T-helper 17 cell (primary cell): ENCODE data around the gene LAMTOR4. TPM values are rescaled to one million over a fixed set of nuclear protein-coding genes. Genes with fewer than 3 reads are reported as not detected.
"Not testable (repeated sequence)": the region's sequence is repeated elsewhere in the genome, so short reads cannot be mapped to it uniquely, and the experiment has no call there.

Source experiments
- ATAC-seq: fragments of 150-1000 bp; cut with Tn5 transposase; 2 replicates; pipeline ENCODE4 v1.10.0; 2021; ENCODE audit warnings: mild to moderate bottlenecking, moderate library complexity
- DNase-seq, 3 donors: peaks; one replicate each; pipeline versions ENCODE4 v3.0.0 to v3.0.0-alpha.2; 2020 to 2021
- H3K9me3 ChIP-seq: one replicate; pipeline ENCODE4 v1.7.0; 2013; ENCODE audit warnings: low read length, mild to moderate bottlenecking; ENCODE audit not compliant: control insufficient read depth, poor library complexity, severe bottlenecking
- H3K27ac Mint-ChIP-seq: one replicate; pipeline ENCODE4 v1.8.0; 2022; ENCODE audit warnings: mild to moderate bottlenecking, moderate library complexity, mixed read lengths
- H3K27me3 Mint-ChIP-seq: one replicate; pipeline ENCODE4 v1.8.0; 2022; ENCODE audit warnings: mixed read lengths
- H3K36me3 Mint-ChIP-seq: one replicate; pipeline ENCODE4 v1.8.0; 2022; ENCODE audit warnings: low read depth, mixed read lengths
- H3K4me1 Mint-ChIP-seq: one replicate; pipeline ENCODE4 v1.8.0; 2022; ENCODE audit warnings: mild to moderate bottlenecking, mixed read lengths
- H3K4me3 Mint-ChIP-seq: one replicate; pipeline ENCODE4 v1.8.0; 2022; ENCODE audit warnings: mild to moderate bottlenecking, moderate library complexity, mixed read lengths
- total RNA-seq, 4 donors: library from RNA in 2 of 4; stranded (reverse) in 2 of 4; gene quantifications; one replicate each; pipeline ENCODE4 v1.2.3 and lab custom pipeline; 2022 to 2026

LAMTOR4 gene
- total RNA-seq, 2 donors from 2014 or later = 124 to 135 TPM

GRCh38 chr7:100195222-100195621, 46.5 kb downstream of the LAMTOR4 start:
- H3K4me3 Mint-ChIP-seq = no peak overlapping the region
- DNase-seq = no peak
- H3K4me1 Mint-ChIP-seq = peaks cover 3% of the 10 kb centered on the region
- ATAC-seq = no peak
- H3K27ac Mint-ChIP-seq = no peak overlapping the region
- H3K36me3 Mint-ChIP-seq = no peaks in the 10 kb centered on the region
- H3K9me3 ChIP-seq = no peaks in the 10 kb centered on the region
- peaks cover 12% of the 10 kb centered on the region for H3K27me3 Mint-ChIP-seq

- not testable (repeated sequence) for H3K9me3 ChIP-seq, H3K36me3 Mint-ChIP-seq, H3K4me3 Mint-ChIP-seq, DNase-seq, H3K27ac Mint-ChIP-seq, H3K4me1 Mint-ChIP-seq, ATAC-seq
- H3K27me3 Mint-ChIP-seq = peaks cover 12% of the 10 kb centered on the region
Measured at GRCh38 chr7:100195901-100196322, 47.2 kb downstream of the LAMTOR4 start.

- no peaks in the 10 kb centered on the region for H3K9me3 ChIP-seq
- no peak for ATAC-seq
- H3K4me3 Mint-ChIP-seq = no peak overlapping the region
- no peak for DNase-seq
- H3K36me3 Mint-ChIP-seq = no peaks in the 10 kb centered on the region
- no peaks in the 10 kb centered on the region for H3K4me1 Mint-ChIP-seq
- peaks cover 12% of the 10 kb centered on the region for H3K27me3 Mint-ChIP-seq
- H3K27ac Mint-ChIP-seq = no peak overlapping the region
Measured at GRCh38 chr7:100198266-100198665, 49.5 kb downstream of the LAMTOR4 start.

- H3K36me3 Mint-ChIP-seq = peaks cover 2% of the 10 kb centered on the region
- H3K4me3 Mint-ChIP-seq = no peak overlapping the region
- DNase-seq (no peak), ATAC-seq (no peak)
- no peaks in the 10 kb centered on the region for H3K9me3 ChIP-seq
- H3K4me1 Mint-ChIP-seq = peaks cover 2% of the 10 kb centered on the region
- H3K27ac Mint-ChIP-seq = no peak overlapping the region
- H3K27me3 Mint-ChIP-seq = peaks cover 12% of the 10 kb centered on the region
Measured at GRCh38 chr7:100200693-100201092, 52.0 kb downstream of the LAMTOR4 start.

Other genes with a start within 250 kb of the LAMTOR4 start
- gene TRIM4, start 229.4 kb upstream of the LAMTOR4 start, total RNA-seq = 10 to 100 TPM; 25.3 to 27.2 TPM
- under 1 TPM in 1 of 2 donors, not detected in 1; 0.25 TPM for gene GJC3, start 219.3 kb upstream of the LAMTOR4 start, total RNA-seq
- gene AZGP1, start 172.9 kb upstream of the LAMTOR4 start, total RNA-seq = not detected
- 10 to 100 TPM; 51.1 to 58.6 TPM for gene ZKSCAN1, start 133.3 kb upstream of the LAMTOR4 start, total RNA-seq
- 1 to 10 TPM; 4.2 to 5.2 TPM for gene ZSCAN21, start 99.1 kb upstream of the LAMTOR4 start, total RNA-seq
- gene ZNF3, start 67.2 kb upstream of the LAMTOR4 start, total RNA-seq = 10 to 100 TPM; 42.3 to 45.2 TPM
- 10 to 100 TPM; 62.5 to 64.7 TPM for gene COPS6, start 59.9 kb upstream of the LAMTOR4 start, total RNA-seq
- gene MCM7, start 47.5 kb upstream of the LAMTOR4 start, total RNA-seq = 100 to 1,000 TPM; 111 to 119 TPM
- 1 to 10 TPM; 8.6 to 9.3 TPM for gene AP4M1, start 47.3 kb upstream of the LAMTOR4 start, total RNA-seq
- 10 to 100 TPM; 40.7 to 45.3 TPM for gene TAF6, start 29.6 kb upstream of the LAMTOR4 start, total RNA-seq
- 10 to 100 TPM; 22.5 to 22.6 TPM for gene CNPY4, start 29.3 kb upstream of the LAMTOR4 start, total RNA-seq
- 1 to 10 TPM; 4.0 to 4.2 TPM for gene MBLAC1, start 22.0 kb upstream of the LAMTOR4 start, total RNA-seq
- 10 to 100 TPM; 45.8 to 46.9 TPM for gene TRAPPC14, start 9.8 kb downstream of the LAMTOR4 start, total RNA-seq
- 1 to 10 TPM; 5.0 to 6.5 TPM for gene GAL3ST4, start 19.7 kb downstream of the LAMTOR4 start, total RNA-seq
- gene GPC2, start 28.5 kb downstream of the LAMTOR4 start, total RNA-seq = 1 to 10 TPM; 5.0 to 8.5 TPM
- gene STAG3, start 29.0 kb downstream of the LAMTOR4 start, total RNA-seq = 1 to 10 TPM; 4.0 to 4.8 TPM
- 10 to 100 TPM; 30.1 to 30.5 TPM for gene PVRIG, start 71.0 kb downstream of the LAMTOR4 start, total RNA-seq
- not detected for gene SPDYE3, start 158.8 kb downstream of the LAMTOR4 start, total RNA-seq
- gene PILRB, start 209.2 kb downstream of the LAMTOR4 start, total RNA-seq = 10 to 100 TPM; 71.6 to 97.2 TPM
- 10 to 100 TPM in 1 of 2 donors, 1 to 10 TPM in 1; 3.1 to 14.5 TPM for gene PILRA, start 224.6 kb downstream of the LAMTOR4 start, total RNA-seq